ENCODE results near the gene SEMA3C. TPM values are rescaled to one million over a fixed set of nuclear protein-coding genes. Genes with fewer than 3 reads are reported as not detected.

SEMA3C gene
- total RNA-seq, 2 donors from 2014 or later, result 37.4 to 44.1 TPM

- no peak for DNase-seq
- intact Hi-C loops (cut with DNase I), result no loop called here
Observed at GRCh38 chr7:80729591-80730320, 189.1 kb downstream of the SEMA3C start.

GRCh38 chr7:80726666-80727065, 192.2 kb downstream of the SEMA3C start:
- DNase-seq (no peak), ATAC-seq (no peak)
- intact Hi-C loops (cut with DNase I), result no loop called here

More at GRCh38 chr7:80729591-80730320, 189.1 kb downstream of the SEMA3C start:
- peak; percentile 66 to 80 for ATAC-seq

- ATAC-seq (no peak), DNase-seq (no peak)
- intact Hi-C loops (cut with DNase I), result no loop called here
Observed at GRCh38 chr7:80725181-80725611, 193.7 kb downstream of the SEMA3C start.

GRCh38 chr7:80724249-80724871, 194.5 kb downstream of the SEMA3C start:
- intact Hi-C loops (cut with DNase I), result no loop called here
- DNase-seq (no peak), ATAC-seq (no peak)

- ATAC-seq, result peak; percentile 91 to 98
- peak; percentile 73 for DNase-seq
- intact Hi-C loops (cut with DNase I), result no loop called here
Observed at GRCh38 chr7:80722616-80723195, 196.1 kb downstream of the SEMA3C start.

- DNase-seq (peak; percentile 23), ATAC-seq (peak; percentile 79 to 89)
- intact Hi-C loops (cut with DNase I), result no loop called here
Observed at GRCh38 chr7:80721883-80722615, 196.8 kb downstream of the SEMA3C start.

- ATAC-seq (no peak), DNase-seq (no peak)
- intact Hi-C loops (cut with DNase I), result no loop called here
Observed at GRCh38 chr7:80720146-80720545, 198.7 kb downstream of the SEMA3C start.

GRCh38 chr7:80719261-80719660, 199.6 kb downstream of the SEMA3C start:
- DNase-seq, result no peak
- no peak for ATAC-seq
- intact Hi-C loops (cut with DNase I), result no loop called here

GRCh38 chr7:80711531-80711930, 207.3 kb downstream of the SEMA3C start:
- intact Hi-C loops (cut with DNase I), result no loop called here
- ATAC-seq (no peak), DNase-seq (no peak)

GRCh38 chr7:80708123-80708522, 210.7 kb downstream of the SEMA3C start:
- intact Hi-C loops (cut with DNase I), result loop anchor here in 1 of 2 donors (10.0 kb wide), 1 partner anchor 747 kb away; no protein-coding TSS in a partner anchor
- no peak for DNase-seq
- ATAC-seq, result no peak

- no peak for DNase-seq
- ATAC-seq, result no peak
- intact Hi-C loops (cut with DNase I), result loop anchor here in 1 of 2 donors (10.0 kb wide), 1 partner anchor 747 kb away; no protein-coding TSS in a partner anchor
Observed at GRCh38 chr7:80707318-80707717, 211.5 kb downstream of the SEMA3C start.

GRCh38 chr7:80705130-80705781, 213.6 kb downstream of the SEMA3C start:
- DNase-seq, result no peak
- intact Hi-C loops (cut with DNase I), result loop anchor here in 1 of 2 donors (10.0 kb wide), 1 partner anchor 750 kb away; no protein-coding TSS in a partner anchor
- ATAC-seq, result no peak

- intact Hi-C loops (cut with DNase I), result loop anchor here (5.0 to 10.0 kb wide), 4 partner anchors 219 to 769 kb away; no protein-coding TSS in a partner anchor
- ATAC-seq, result peak in 1 of 2 donors; percentile 37
- DNase-seq, result no peak
Observed at GRCh38 chr7:80703272-80703671, 215.6 kb downstream of the SEMA3C start.

GRCh38 chr7:80699721-80700256, 219.1 kb downstream of the SEMA3C start:
- DNase-seq (no peak), ATAC-seq (peak; percentile 71 to 75)
- intact Hi-C loops (cut with DNase I), result loop anchor here (2.0 to 10.0 kb wide), 7 partner anchors 223 to 773 kb away; no protein-coding TSS in a partner anchor

GRCh38 chr7:80699045-80699638, 219.7 kb downstream of the SEMA3C start:
- no peak for DNase-seq
- peak; percentile 70 to 77 for ATAC-seq
- intact Hi-C loops (cut with DNase I), result loop anchor here (2.0 to 10.0 kb wide), 3 partner anchors 556 to 758 kb away; no protein-coding TSS in a partner anchor

Data from left cardiac atrium (tissue), 4 donors.